GM23248 (cell line): ENCODE data around the gene ZNF574.

Source experiments
- EZH2 ChIP-seq: fragments of 200-600 bp; sonication (generic); IDR thresholded peaks from 2 replicates; pipeline ENCODE4 v1.6.1; 2018; ENCODE audit warnings: antibody characterized with exemption, mild to moderate bottlenecking; ENCODE audit not compliant: insufficient read depth, poor library complexity, severe bottlenecking
- EZH2phosphoT487 ChIP-seq: fragments of 200-600 bp; sonication (generic); IDR thresholded peaks from 2 replicates; pipeline ENCODE4 v1.6.1; 2018; ENCODE audit warnings: antibody characterized with exemption, moderate library complexity, mild to moderate bottlenecking, low read depth; ENCODE audit not compliant: insufficient read depth

- TF ChIP-seq EZH2phosphoT487 (no peak), EZH2 (no peak)
These were observed 13.6 kb upstream of the ZNF574 start for GRCh38 chr19:42062381-42062780.
